OCI-LY7 (cell line): ENCODE measurements around the gene RNF207. TPM values are rescaled to one million over a fixed set of nuclear protein-coding genes. Genes with fewer than 3 reads are reported as not detected.

Experiments
- BruUV-seq: library from RNA; stranded (reverse); fragments of 400-500 nt; replicated peaks from 2 replicates; lab custom pipeline; 2021; lab: Mats Ljungman, UMichigan
- CTCF ChIA-PET: fragments of 300-600 bp; sonication (Branson Sonifier 250); formaldehyde crosslinking; loops from one replicate; lab custom pipeline; 2022; ENCODE audit warnings: antibody characterized with exemption; ENCODE audit not compliant: unreplicated experiment; lab: Charles Lee
- POLR2A ChIA-PET: fragments of 300-600 bp; sonication (Branson Sonifier 250); formaldehyde crosslinking; loops from one replicate; lab custom pipeline; 2022; ENCODE audit warnings: antibody characterized with exemption; lab: Charles Lee
- DNase-seq: peaks from one replicate; pipeline ENCODE4 v3.0.0-alpha.2; 2015; ENCODE audit warnings: low spot score
- H2AFZ ChIP-seq: fragments of 200-600 bp; sonication (generic), shearing (Covaris generic); 2 replicates; pipeline ENCODE4 v1.6.1; 2014; ENCODE audit warnings: mild to moderate bottlenecking, antibody characterized with exemption, low read length, moderate library complexity
- H3K27ac ChIP-seq: fragments of 200-600 bp; sonication (generic); 2 replicates; pipeline ENCODE4 v1.5.1; 2014; ENCODE audit warnings: mixed run types, low read depth, mild to moderate bottlenecking, moderate library complexity, low read length, inconsistent platforms; ENCODE audit not compliant: poor library complexity, severe bottlenecking
- H3K36me3 ChIP-seq: fragments of 200-600 bp; sonication (generic); 2 replicates; pipeline ENCODE4 v1.6.1; 2014; ENCODE audit warnings: mild to moderate bottlenecking, antibody characterized with exemption, low read length, moderate library complexity, mixed read lengths; ENCODE audit not compliant: insufficient read depth
- H3K4me1 ChIP-seq: fragments of 200-600 bp; sonication (generic); 2 replicates; pipeline ENCODE4 v1.5.1; 2014; ENCODE audit warnings: mild to moderate bottlenecking, low read length; ENCODE audit not compliant: insufficient read depth, poor library complexity, severe bottlenecking
- H3K4me2 ChIP-seq: fragments of 200-600 bp; sonication (generic); 2 replicates; pipeline ENCODE4 v1.6.1; 2014; ENCODE audit warnings: mild to moderate bottlenecking, low read length
- H3K4me3 ChIP-seq: fragments of 200-600 bp; sonication (generic); 2 replicates; pipeline ENCODE4 v1.5.1; 2014; ENCODE audit warnings: mild to moderate bottlenecking, low read depth, low read length; ENCODE audit not compliant: poor library complexity, severe bottlenecking
- H3K79me2 ChIP-seq: fragments of 200-600 bp; sonication (generic); 2 replicates; pipeline ENCODE4 v1.6.1; 2016; ENCODE audit warnings: low read depth, mild to moderate bottlenecking, low read length, moderate library complexity, mixed read lengths; ENCODE audit not compliant: insufficient read depth
- H3K9me2 ChIP-seq: fragments of 200-600 bp; sonication (generic); 2 replicates; pipeline ENCODE4 v1.6.1; 2016; ENCODE audit warnings: mild to moderate bottlenecking, low read length, mixed read lengths; ENCODE audit not compliant: insufficient read depth
- H3K9me3 ChIP-seq: fragments of 200-600 bp; sonication (generic); 2 replicates; pipeline ENCODE4 v1.6.1; 2014; ENCODE audit warnings: mild to moderate bottlenecking, mixed run types, low read length, mixed read lengths
- H4K20me1 ChIP-seq: fragments of 200-600 bp; sonication (generic); 2 replicates; pipeline ENCODE4 v1.6.1; 2014; ENCODE audit warnings: mild to moderate bottlenecking, antibody characterized with exemption, low read length, moderate library complexity, mixed read lengths; ENCODE audit not compliant: insufficient read depth
- EZH2phosphoT487 ChIP-seq: fragments of 200-600 bp; sonication (generic); IDR thresholded peaks from 2 replicates; pipeline ENCODE4 v1.6.1; 2018; ENCODE audit warnings: low read depth, borderline replicate concordance, mild to moderate bottlenecking, mixed run types, antibody characterized with exemption, low read length, moderate library complexity, mixed read lengths
- intact Hi-C: fragments of 100-400 bp; cut with micrococcal nuclease; formaldehyde crosslinking; loops from one replicate; pipeline ENCODE4 v1.10.0; 2022; ENCODE audit not compliant: unreplicated experiment
- total RNA-seq, 2 experiments: library from RNA; depleted of rRNA in 1 of 2; stranded (reverse); fragments of >200 nt in 1 of 2; shearing (Covaris generic) in 1 of 2; gene quantifications; 2 replicates each; pipeline ENCODE4 v1.2.3, GENCODE V29; 2014 to 2022
- TF ChIP-seq, protein P1 (sequence below): fragments of 200-600 bp; sonication (generic); conservative IDR thresholded peaks from 2 replicates; pipeline ENCODE4 v1.5.1; 2014; ENCODE audit warnings: mild to moderate bottlenecking, antibody characterized with exemption, low read length, moderate library complexity, mixed read lengths

RNF207 gene
- total RNA-seq, 2 experiments from 2014 or later: not detected

DNA sequence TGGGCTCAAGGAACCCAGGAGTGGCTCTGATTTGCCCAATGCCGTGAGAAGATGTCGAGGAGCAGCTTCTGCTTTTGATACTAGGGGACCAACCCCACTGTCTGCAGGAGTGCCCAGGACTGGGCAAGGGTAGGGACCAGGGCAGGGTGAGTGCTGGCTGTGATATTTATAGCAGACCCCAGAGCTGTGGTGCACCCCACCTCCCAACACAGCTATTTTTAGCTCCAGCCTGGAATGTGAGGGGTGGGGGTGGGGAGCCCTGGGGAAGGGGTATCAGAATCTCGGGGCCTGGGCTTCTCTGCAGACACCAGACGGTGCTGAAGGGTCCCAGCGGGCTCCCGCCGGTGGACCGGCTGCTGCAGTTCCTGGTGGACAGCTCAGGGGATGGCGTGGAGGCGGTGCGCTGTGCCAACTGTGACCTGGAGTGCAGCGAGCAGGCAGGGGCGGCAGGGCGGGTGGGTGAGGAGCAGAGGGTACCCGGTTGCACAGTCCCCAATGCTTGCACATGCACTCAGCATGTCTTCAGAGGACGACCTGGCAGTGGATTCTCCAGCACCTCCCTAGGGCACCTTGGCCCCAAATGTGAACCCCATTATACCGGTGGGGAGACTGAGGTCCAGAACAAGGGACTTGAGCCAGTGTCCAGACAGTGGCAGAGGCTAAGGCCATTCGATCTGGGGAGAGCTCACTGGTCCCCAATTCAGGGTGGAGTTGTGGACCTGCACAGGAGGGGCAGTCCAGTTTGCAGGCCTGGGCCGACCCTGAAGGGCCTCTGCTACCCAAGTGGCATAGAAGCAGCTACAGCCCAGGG is 1.4 kb downstream of the RNF207 start:
- TF ChIP-seq, protein P1, sequence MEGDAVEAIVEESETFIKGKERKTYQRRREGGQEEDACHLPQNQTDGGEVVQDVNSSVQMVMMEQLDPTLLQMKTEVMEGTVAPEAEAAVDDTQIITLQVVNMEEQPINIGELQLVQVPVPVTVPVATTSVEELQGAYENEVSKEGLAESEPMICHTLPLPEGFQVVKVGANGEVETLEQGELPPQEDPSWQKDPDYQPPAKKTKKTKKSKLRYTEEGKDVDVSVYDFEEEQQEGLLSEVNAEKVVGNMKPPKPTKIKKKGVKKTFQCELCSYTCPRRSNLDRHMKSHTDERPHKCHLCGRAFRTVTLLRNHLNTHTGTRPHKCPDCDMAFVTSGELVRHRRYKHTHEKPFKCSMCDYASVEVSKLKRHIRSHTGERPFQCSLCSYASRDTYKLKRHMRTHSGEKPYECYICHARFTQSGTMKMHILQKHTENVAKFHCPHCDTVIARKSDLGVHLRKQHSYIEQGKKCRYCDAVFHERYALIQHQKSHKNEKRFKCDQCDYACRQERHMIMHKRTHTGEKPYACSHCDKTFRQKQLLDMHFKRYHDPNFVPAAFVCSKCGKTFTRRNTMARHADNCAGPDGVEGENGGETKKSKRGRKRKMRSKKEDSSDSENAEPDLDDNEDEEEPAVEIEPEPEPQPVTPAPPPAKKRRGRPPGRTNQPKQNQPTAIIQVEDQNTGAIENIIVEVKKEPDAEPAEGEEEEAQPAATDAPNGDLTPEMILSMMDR: no peak
- TF ChIP-seq EZH2phosphoT487: no peak
- H3K36me3 ChIP-seq: no peaks in the 10 kb centered on the region
- H4K20me1 ChIP-seq: no peaks in the 10 kb centered on the region
- H3K4me3 ChIP-seq: no peak overlapping the region
- ChIA-PET CTCF (no interaction called here), POLR2A (interaction anchor here (0.6 kb wide), 2 partner anchors 373 to 400 kb away, joined by 3 read pairs; no protein-coding TSS in a partner anchor)
- no peaks in the 10 kb centered on the region for H3K9me2 ChIP-seq
- no peaks in the 10 kb centered on the region for H3K9me3 ChIP-seq
- DNase-seq: no peak
- intact Hi-C loops: no loop called here
- H3K79me2 ChIP-seq: no peaks in the 10 kb centered on the region
- no peak overlapping the region for H3K4me2 ChIP-seq
- no TSS peak for BruUV-seq
- no peak overlapping the region for H2AFZ ChIP-seq
- no peak overlapping the region for H3K27ac ChIP-seq
- peaks cover 5% of the 10 kb centered on the region for H3K4me1 ChIP-seq

DNA sequence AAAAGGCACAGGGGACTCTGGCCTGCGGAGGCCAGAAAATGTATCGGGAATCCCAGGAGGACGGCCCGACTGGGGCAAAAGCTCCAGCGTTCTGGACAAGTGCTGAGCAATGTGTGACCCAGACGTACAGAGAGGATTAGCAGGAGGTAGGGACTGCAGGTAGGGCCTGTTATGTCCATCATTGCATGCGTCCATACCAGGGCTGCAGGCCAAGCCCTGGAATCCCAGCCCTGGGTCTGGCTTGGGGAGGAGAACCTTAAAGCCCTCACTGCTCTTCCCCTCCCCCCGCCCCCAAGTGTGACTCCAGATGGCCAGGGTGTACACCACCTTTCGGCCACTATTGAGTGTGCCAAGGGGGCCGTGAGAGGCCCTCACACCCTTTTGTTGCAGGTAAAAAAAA is 2.0 kb downstream of the RNF207 start:
- POLR2A ChIA-PET: interaction anchor here (0.6 kb wide), 1 partner anchor 20 kb away, joined by 4 read pairs; no protein-coding TSS in a partner anchor
- H3K4me2 ChIP-seq: no peak overlapping the region
- intact Hi-C loops: no loop called here

More for the DNA sequence above, 2.0 kb downstream of the RNF207 start:
- CTCF ChIA-PET: no interaction called here
- no peak for TF ChIP-seq EZH2phosphoT487
- TF ChIP-seq, protein P1: no peak
- H3K4me3 ChIP-seq: no peak overlapping the region
- DNase-seq: no peak
- peaks cover 10% of the 10 kb centered on the region for H3K4me1 ChIP-seq
- BruUV-seq: no TSS peak
- no peaks in the 10 kb centered on the region for H3K9me3 ChIP-seq
- no peaks in the 10 kb centered on the region for H4K20me1 ChIP-seq
- H3K9me2 ChIP-seq: no peaks in the 10 kb centered on the region
- no peaks in the 10 kb centered on the region for H3K36me3 ChIP-seq
- H3K79me2 ChIP-seq: no peaks in the 10 kb centered on the region
- no peak overlapping the region for H2AFZ ChIP-seq
- no peak overlapping the region for H3K27ac ChIP-seq
